Colonic mucosa (tissue), 4 donors: Measurements from ENCODE around the gene IL1RAPL2. TPM values are rescaled to one million over a fixed set of nuclear protein-coding genes. Genes with fewer than 3 reads are reported as not detected.
"Not testable (repeated sequence)": the region's sequence is repeated elsewhere in the genome, so short reads cannot be mapped to it uniquely, and the experiment has no call there.

Experiments used
- DNase-seq: peaks from one replicate; pipeline ENCODE4 v3.0.0-alpha.2; 2020
- H3K27ac ChIP-seq: fragments of 200-600 bp; one replicate; pipeline ENCODE4 v1.8.0; 2021
- H3K27me3 ChIP-seq: fragments of 200-600 bp; one replicate; pipeline ENCODE4 v1.8.0; 2021
- H3K36me3 ChIP-seq: fragments of 200-600 bp; one replicate; pipeline ENCODE4 v1.8.0; 2021
- H3K4me1 ChIP-seq: fragments of 200-600 bp; one replicate; pipeline ENCODE4 v1.8.0; 2021; ENCODE audit warnings: mild to moderate bottlenecking
- H3K4me3 ChIP-seq: fragments of 200-600 bp; one replicate; pipeline ENCODE4 v1.8.0; 2021
- H3K9ac ChIP-seq, 2 donors: one replicate each; pipeline ENCODE4 v1.7.0; 2013; ENCODE audit warnings: control low read depth in 2 of 2, low read depth in 2 of 2, low read length in 2 of 2
- H3K9me3 ChIP-seq: fragments of 200-600 bp; one replicate; pipeline ENCODE4 v1.8.0; 2021
- CTCF ChIP-seq: fragments of 200-600 bp; IDR thresholded peaks from one replicate; pipeline ENCODE4 v1.8.0; 2022; ENCODE audit warnings: antibody characterized with exemption, mild to moderate bottlenecking
- intact Hi-C: fragments of 100-400 bp; cut with DNase I; formaldehyde crosslinking; loops from one replicate; pipeline ENCODE4 v1.14.1; 2022
- total RNA-seq, 2 donors: library from RNA; stranded (reverse); fragmentation: NEBNext Ultra II Directional in 1 of 2; extraction: Animal tissue kit (Norgen Biotek cat#: 25700) in 1 of 2; gene quantifications; one replicate each; pipeline ENCODE4 v1.2.1, GENCODE V29; 2021
- donor health status: healthy.
- donor health status: DM: no; HTN: no; CAD: no.
- donor health status: DM: no; HTN: no; CAD: no.

Gene IL1RAPL2
- total RNA-seq, 2 donors from 2014 or later: not detected

GRCh38 chrX:104913348-104913747, 347.3 kb downstream of the IL1RAPL2 start:
- Histone ChIP-seq H3K9ac (no peak overlapping the region), H3K27ac (no peak overlapping the region), H3K9me3 (no peaks in the 10 kb centered on the region), H3K4me3 (no peak overlapping the region), H3K36me3 (no peaks in the 10 kb centered on the region), H3K4me1 (no peaks in the 10 kb centered on the region), H3K27me3 (no peaks in the 10 kb centered on the region)
- no peak for DNase-seq
- intact Hi-C loops: no loop called here
- TF ChIP-seq CTCF: peak; percentile 21

- intact Hi-C loops, H3K4me3 ChIP-seq: not testable (repeated sequence)
Observed at GRCh38 chrX:104914686-104915085, 348.7 kb downstream of the IL1RAPL2 start.

GRCh38 chrX:104918122-104918521, 352.1 kb downstream of the IL1RAPL2 start:
- Histone ChIP-seq H3K4me3 (no peak overlapping the region), H3K27ac (no peak overlapping the region), H3K9me3 (no peaks in the 10 kb centered on the region), H3K9ac (no peak overlapping the region), H3K36me3 (no peaks in the 10 kb centered on the region), H3K4me1 (no peaks in the 10 kb centered on the region), H3K27me3 (no peaks in the 10 kb centered on the region)
- intact Hi-C loops: no loop called here
- no peak for DNase-seq
- TF ChIP-seq CTCF: no peak

More at GRCh38 chrX:104914686-104915085, 348.7 kb downstream of the IL1RAPL2 start:
- not testable (repeated sequence) for DNase-seq, H3K9ac ChIP-seq, H3K27me3 ChIP-seq, H3K9me3 ChIP-seq, H3K4me1 ChIP-seq, H3K36me3 ChIP-seq, H3K27ac ChIP-seq

- Histone ChIP-seq H3K27me3 (no peaks in the 10 kb centered on the region), H3K4me3 (no peak overlapping the region), H3K9ac (no peak overlapping the region), H3K9me3 (no peaks in the 10 kb centered on the region), H3K27ac (no peak overlapping the region), H3K36me3 (no peaks in the 10 kb centered on the region), H3K4me1 (no peaks in the 10 kb centered on the region)
- no peak for DNase-seq
- intact Hi-C loops: loop anchor here (5.0 kb wide), 1 partner anchor 266 kb away; no protein-coding TSS in a partner anchor
- no peak for TF ChIP-seq CTCF
Observed at GRCh38 chrX:104921584-104922205, 355.7 kb downstream of the IL1RAPL2 start.

GRCh38 chrX:104922206-104922621, 356.2 kb downstream of the IL1RAPL2 start:
- no peaks in the 10 kb centered on the region for H3K4me1 ChIP-seq
- H3K9ac ChIP-seq: no peak overlapping the region
- no peaks in the 10 kb centered on the region for H3K27me3 ChIP-seq
- peak; percentile 98 for TF ChIP-seq CTCF
- no peaks in the 10 kb centered on the region for H3K36me3 ChIP-seq
- no peaks in the 10 kb centered on the region for H3K9me3 ChIP-seq
- DNase-seq: peak; percentile 77
- H3K27ac ChIP-seq: no peak overlapping the region
- H3K4me3 ChIP-seq: no peak overlapping the region
- intact Hi-C loops: loop anchor here (5.0 kb wide), 1 partner anchor 265 kb away; no protein-coding TSS in a partner anchor

- Histone ChIP-seq H3K27me3 (no peaks in the 10 kb centered on the region), H3K9ac (no peak overlapping the region), H3K4me1 (no peaks in the 10 kb centered on the region), H3K9me3 (no peaks in the 10 kb centered on the region), H3K4me3 (no peak overlapping the region), H3K36me3 (no peaks in the 10 kb centered on the region), H3K27ac (no peak overlapping the region)
- TF ChIP-seq CTCF: no peak
- intact Hi-C loops: no loop called here
- DNase-seq: no peak
Observed at GRCh38 chrX:104929324-104929723, 363.3 kb downstream of the IL1RAPL2 start.
